GM19468 (cell line): Measurements from ENCODE around the gene PRKCD.

Experiments used
- ATAC-seq: cut with Tn5 transposase; IDR thresholded peaks from one replicate; pipeline ENCODE4 v1.9.1; 2021; ENCODE audit warnings: mild to moderate bottlenecking, moderate library complexity, moderate number of reproducible peaks; ENCODE audit not compliant: unreplicated experiment; ENCODE audit errors: extremely low read depth

The PRKCD gene

DNA sequence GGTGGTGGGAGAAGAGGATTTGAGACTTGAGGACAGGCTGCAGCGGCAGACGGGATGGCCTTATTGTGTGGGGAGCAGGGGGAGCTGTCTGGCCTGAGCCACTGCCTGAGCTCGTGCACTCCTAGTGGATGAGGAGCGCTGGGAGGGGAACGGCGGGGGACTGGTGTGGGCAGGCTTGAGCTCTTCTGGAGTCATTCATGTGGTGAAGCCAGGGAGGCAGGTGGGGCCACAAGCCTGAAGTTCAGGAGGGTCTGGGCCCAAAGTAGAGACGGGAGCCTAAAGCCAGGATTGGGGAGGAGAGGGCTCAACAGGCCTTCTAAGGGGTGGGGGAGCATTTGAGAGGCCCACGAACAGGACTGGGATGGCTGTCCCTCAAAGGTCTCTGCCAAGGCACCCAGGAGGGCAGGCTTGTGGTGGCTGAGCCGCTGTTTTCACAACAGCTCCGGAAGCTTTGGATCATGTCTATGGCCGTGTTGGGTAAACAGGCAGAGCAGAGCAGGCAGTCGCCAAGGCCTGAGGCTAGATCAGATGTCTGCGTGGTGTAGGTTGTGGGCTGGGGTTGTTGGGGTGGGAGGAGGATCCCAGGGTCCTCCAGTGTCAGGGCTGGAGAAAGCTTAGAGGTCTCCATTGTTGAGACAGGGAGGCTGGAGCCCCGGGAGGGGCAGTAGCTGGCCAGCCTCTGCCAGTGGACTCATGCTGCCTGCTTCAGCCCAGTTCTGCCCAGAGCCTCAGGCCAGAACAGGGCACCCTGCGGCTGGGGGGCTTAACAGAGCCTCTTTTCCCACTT is 8.2 kb downstream of the PRKCD start:
- ATAC-seq = no peak

DNA sequence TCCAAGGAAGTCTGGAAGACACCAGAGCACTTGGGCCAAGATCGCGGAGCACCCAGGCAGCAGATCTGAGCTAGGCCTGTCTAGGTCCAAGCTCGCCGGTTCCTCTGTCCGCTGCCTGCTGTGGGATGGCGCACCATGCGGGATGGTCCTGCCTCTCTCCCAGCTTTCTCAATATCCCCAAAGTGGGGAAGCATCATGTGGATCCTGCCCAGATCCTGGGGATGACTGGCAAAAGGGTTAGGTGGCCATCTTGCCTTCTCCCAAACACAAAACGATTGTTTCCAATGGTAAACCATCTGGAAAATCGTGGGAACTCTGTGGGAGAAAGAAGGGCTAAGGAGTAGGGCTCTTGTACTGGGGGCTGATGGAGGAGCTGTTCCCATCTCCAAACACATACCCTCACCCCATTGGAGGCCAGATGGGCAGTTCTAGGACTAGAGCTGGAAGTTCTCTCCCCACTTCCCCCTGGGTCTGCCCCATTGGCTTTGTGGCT is 8.9 kb downstream of the PRKCD start:
- no peak for ATAC-seq

GRCh38 chr3:53170325-53171063 is 9.5 kb downstream of the PRKCD start:
- no peak for ATAC-seq

DNA sequence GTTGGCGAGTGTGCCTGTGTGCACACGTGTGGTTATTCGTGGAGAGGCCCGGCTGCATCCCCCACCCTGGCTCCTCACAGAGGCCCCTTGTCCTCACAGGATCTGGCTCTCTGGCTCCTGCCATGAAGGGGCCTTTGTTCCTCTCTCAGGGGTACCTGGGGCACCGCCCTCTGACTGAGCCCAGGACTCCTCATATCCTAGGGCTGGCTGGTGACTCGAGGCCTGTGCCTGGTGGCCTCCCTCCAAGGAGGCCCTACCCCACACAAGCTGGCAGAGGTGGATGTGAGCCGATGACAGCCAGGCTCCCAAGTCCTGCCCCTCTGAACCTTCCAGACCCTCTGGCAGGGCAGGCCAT is 10.0 kb downstream of the PRKCD start:
- ATAC-seq = no peak

GRCh38 chr3:53171827-53172505 is 11.0 kb downstream of the PRKCD start:
- ATAC-seq = no peak

DNA sequence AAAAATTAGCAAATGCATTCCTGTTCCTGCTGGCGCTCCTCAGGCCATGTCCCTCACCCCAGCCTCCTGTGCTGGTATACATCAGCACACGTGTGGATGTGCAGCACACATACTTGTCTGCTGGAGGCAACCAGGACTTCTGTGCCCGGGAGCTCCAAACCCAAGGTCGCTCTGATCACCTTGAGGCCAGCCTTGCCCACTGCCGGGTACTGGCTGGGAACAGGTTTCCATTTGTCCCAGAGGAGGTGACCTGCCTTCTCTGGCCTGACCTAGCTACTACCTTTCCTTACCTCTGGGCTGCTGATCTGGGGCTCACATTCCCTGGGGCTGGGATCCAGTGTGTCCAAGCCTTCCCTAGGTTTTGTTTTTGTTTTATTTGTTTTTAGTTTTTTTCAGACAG is 12.1 kb downstream of the PRKCD start:
- no peak for ATAC-seq

DNA sequence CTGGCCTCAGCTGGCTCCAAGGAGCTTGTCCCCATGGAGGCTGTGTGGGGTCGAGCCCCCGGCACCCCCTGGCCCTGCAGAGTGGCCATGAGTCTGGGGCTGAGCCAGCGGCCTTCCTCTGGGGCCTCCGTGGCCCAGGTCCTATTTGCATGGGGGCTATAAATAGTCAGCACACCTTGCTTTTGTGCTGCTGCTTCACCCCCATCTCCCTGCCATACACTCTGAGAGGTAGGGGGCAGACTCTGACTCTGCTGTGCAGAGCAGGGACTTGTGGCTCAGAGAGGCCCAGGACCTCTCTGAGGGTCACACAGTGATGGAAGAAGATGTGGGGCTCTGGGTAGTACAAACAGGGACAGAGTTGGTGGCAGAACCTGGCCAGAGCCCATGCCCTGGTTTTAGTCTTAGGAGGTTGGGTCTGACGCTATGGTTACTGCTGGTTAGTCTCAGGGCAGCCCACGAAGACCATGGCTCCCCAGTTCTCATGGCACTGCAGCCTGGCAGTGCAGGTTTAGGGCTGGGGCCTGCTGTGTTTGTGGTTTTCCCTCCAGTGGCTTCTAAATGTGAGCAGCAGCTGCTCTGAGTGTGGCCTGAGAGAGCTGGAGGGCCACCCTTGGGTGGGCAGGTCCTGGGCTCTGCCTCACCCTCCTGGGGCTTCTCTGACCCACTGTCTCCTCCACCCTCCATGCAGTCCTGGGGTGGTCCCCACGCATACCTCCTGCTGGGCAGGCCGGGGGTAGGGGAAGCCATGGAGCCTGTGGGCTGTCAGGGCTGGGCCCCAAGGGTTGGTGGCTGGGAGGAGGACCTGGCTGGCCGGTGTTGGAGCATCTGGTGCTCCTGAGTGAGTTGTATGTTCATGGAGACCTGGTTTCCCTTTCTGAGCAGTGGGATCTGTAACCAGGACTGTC is 13.6 kb downstream of the PRKCD start:
- peak; percentile 23 for ATAC-seq

GRCh38 chr3:53175613-53176540 is 14.9 kb downstream of the PRKCD start:
- no peak for ATAC-seq

DNA sequence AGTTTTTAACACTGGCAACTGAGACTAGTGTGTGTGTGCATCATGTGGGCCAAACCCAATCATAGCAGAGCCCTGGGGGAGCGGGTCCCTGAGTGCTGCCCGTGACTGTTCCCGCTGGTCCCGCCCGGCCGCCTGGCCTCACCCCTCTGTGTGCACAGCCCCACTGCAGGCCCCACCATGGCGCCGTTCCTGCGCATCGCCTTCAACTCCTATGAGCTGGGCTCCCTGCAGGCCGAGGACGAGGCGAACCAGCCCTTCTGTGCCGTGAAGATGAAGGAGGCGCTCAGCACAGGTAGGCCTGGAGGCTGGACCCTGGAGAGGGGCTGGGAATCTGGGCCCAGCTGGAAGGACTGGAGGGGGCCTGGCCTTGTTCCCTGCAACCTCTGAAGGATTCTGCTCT is 17.2 kb downstream of the PRKCD start:
- no peak for ATAC-seq

DNA sequence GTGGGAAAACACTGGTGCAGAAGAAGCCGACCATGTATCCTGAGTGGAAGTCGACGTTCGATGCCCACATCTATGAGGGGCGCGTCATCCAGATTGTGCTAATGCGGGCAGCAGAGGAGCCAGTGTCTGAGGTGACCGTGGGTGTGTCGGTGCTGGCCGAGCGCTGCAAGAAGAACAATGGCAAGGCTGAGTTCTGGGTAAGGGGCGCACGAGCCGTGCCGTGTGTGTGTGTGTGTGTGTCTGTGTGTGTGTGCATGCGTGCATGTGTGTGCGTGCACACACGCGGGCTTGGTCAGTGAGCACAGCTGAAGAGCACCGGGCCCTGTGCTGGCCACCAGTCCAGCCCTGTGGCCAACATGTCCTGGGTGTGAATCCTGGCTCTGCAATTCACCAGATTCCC is 18.6 kb downstream of the PRKCD start:
- no peak for ATAC-seq

- peak; percentile 80 for ATAC-seq
Measured at GRCh38 chr3:53180305-53181023, 19.5 kb downstream of the PRKCD start.

DNA sequence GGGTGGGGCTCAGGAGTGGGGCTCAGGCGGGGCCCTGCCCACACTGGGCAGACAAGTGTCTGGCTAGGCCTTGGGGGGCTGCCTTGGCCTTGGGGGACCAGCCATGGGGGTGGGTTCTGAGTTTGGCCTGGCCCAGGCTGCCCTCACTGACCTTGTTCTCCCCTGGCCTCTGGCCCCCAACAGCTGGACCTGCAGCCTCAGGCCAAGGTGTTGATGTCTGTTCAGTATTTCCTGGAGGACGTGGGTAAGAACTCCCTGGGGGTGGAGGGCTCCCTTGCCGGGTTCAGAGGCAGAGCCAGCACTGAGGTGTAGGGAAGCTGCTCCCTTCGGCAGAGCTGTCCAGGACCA is 20.0 kb downstream of the PRKCD start:
- no peak for ATAC-seq

DNA sequence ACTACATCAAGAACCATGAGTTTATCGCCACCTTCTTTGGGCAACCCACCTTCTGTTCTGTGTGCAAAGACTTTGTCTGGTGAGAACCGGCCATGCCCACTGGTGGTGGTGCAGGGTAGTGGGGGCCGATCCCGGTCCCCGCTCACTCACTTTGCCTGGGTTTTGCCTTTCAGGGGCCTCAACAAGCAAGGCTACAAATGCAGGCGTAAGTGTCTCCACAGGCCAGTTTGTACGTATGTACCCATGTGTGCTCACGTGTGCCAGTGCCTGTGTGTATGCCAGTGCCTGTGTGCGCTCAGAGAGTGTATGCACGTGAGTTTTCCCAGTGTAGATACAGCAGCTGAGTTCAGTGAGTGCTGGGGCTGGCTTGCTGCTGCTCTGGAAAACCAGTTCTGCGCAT is 20.5 kb downstream of the PRKCD start:
- no peak for ATAC-seq

- no peak for ATAC-seq
Measured at GRCh38 chr3:53182764-53183355, 21.9 kb downstream of the PRKCD start.

DNA sequence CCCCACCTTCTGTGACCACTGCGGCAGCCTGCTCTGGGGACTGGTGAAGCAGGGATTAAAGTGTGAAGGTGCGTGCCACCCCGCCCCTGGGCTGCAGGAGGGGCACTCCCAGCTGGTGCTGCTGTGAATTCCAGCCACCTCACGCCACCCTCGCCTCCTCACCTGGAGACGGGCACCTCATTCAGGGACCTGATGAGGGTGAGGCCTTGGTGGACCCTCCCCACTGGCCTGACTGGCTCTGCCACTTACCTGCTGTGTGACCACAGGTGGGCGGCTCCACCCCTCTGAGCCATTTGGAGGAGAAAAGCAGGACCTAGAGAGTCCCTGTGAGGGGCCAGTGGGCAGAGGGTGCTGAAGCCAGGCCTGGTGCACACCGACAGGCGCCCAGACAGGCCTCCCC is 22.5 kb downstream of the PRKCD start:
- ATAC-seq = no peak

DNA sequence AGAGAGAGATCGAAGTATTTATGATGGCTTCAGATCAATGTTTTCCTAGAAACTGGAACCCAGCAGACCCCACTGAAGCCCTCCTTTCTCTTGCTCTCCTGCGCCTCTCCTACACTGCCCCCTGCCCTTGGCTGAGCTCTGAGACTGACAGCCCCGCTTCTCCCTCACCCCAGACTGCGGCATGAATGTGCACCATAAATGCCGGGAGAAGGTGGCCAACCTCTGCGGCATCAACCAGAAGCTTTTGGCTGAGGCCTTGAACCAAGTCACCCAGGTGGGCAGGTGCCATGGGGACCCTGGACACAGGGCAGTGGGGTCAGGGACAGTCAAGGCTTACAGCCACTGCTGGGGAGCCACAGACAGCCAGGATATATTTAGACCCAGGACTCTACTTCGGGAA is 23.7 kb downstream of the PRKCD start:
- ATAC-seq = no peak

GRCh38 chr3:53185761-53186465 is 24.9 kb downstream of the PRKCD start:
- no peak for ATAC-seq

DNA sequence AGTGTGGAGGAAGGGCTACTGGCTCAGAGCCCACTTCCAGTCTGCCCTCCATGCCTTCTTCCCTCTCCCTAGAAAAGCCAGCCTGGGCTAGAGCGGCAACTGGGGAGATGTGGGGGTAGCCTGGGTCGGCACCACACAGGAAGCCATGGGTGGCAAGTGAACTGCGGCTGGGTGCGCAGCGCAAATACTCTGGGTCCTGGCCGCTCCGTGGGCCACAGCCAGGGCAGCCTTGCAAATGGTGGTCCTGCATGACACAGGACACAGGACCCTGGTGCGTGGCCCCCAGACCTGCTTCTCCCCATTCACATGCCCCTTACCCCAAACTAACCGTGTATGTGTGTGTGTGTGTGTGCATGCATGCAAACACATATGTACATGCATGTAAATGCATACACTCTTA is 25.7 kb downstream of the PRKCD start:
- no peak for ATAC-seq
